Ishikawa (cell line): Measurements from ENCODE around the gene CADM1.

Experiments used
- CEBPB ChIP-seq: IDR thresholded peaks from 2 replicates; pipeline ENCODE4 v1.6.1; 2012
- CREB1 ChIP-seq: IDR thresholded peaks from 2 replicates; pipeline ENCODE4 v1.6.1; 2012; ENCODE audit warnings: low read depth
- EGR1 ChIP-seq: IDR thresholded peaks from 2 replicates; pipeline ENCODE4 v1.6.1; 2012
- EP300 ChIP-seq: IDR thresholded peaks from 2 replicates; pipeline ENCODE4 v1.6.1; 2012; ENCODE audit warnings: borderline replicate concordance
- FOXM1 ChIP-seq: IDR thresholded peaks from 2 replicates; pipeline ENCODE4 v1.6.1; 2012; ENCODE audit warnings: low read depth, borderline replicate concordance
- NFIC ChIP-seq: IDR thresholded peaks from 2 replicates; pipeline ENCODE4 v1.6.1; 2012
- RAD21 ChIP-seq: IDR thresholded peaks from 2 replicates; pipeline ENCODE4 v1.6.1; 2012; ENCODE audit warnings: low read depth
- TAF1 ChIP-seq: IDR thresholded peaks from 2 replicates; pipeline ENCODE4 v1.6.1; 2012; ENCODE audit warnings: low read depth, mild to moderate bottlenecking
- TCF12 ChIP-seq: IDR thresholded peaks from 2 replicates; pipeline ENCODE4 v1.6.1; 2012; ENCODE audit warnings: low read depth
- TEAD4 ChIP-seq: IDR thresholded peaks from 2 replicates; pipeline ENCODE4 v1.6.1; 2012
- USF1 ChIP-seq: IDR thresholded peaks from 2 replicates; pipeline ENCODE4 v1.6.1; 2012
- YY1 ChIP-seq: IDR thresholded peaks from 2 replicates; pipeline ENCODE4 v1.6.1; 2012; ENCODE audit warnings: low read depth
- ZBTB7A ChIP-seq: IDR thresholded peaks from 2 replicates; pipeline ENCODE4 v1.6.1; 2012; ENCODE audit warnings: low read depth
- TF ChIP-seq, protein P1 (sequence below): IDR thresholded peaks from 2 replicates; pipeline ENCODE4 v1.6.1; 2012; ENCODE audit warnings: low read depth, mild to moderate bottlenecking
- TF ChIP-seq, protein P2 (sequence below): IDR thresholded peaks from 2 replicates; pipeline ENCODE4 v1.6.1; 2012

CADM1 gene

GRCh38 chr11:115234794-115235193 lies 269.4 kb downstream of the CADM1 start:
- TF ChIP-seq USF1, result no peak
- no peak for TF ChIP-seq RAD21
- TF ChIP-seq CREB1, result no peak
- no peak for TF ChIP-seq ZBTB7A
- no peak for TF ChIP-seq NFIC
- TF ChIP-seq YY1, result no peak
- no peak for TF ChIP-seq TAF1
- no peak for TF ChIP-seq TEAD4
- no peak for TF ChIP-seq FOXM1
- no peak for TF ChIP-seq CEBPB

DNA sequence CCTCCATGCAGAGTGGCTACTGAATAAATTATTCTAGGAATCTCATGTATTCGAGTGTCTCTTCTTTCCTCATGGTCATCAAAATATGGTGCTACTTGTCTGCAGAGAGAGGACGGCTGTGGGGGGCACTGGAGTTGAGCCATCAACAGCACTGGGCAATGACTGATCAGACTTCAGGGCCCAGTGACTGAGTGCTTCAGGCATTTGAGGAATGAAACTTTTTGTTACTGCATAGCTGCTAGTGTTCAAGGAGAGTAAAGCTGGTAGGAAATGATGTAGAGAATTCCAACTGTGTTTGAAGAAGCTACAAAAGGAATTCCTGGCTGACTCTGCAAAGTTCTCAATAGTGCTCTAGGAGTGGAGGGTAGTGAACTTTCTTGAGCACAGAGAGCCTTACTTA lies 277.7 kb downstream of the CADM1 start:
- TF ChIP-seq CEBPB (no peak), TCF12 (no peak), FOXM1 (no peak), EGR1 (no peak), TAF1 (no peak), ZBTB7A (no peak), EP300 (no peak), RAD21 (no peak), TEAD4 (no peak), USF1 (no peak)
- TF ChIP-seq, protein P1, sequence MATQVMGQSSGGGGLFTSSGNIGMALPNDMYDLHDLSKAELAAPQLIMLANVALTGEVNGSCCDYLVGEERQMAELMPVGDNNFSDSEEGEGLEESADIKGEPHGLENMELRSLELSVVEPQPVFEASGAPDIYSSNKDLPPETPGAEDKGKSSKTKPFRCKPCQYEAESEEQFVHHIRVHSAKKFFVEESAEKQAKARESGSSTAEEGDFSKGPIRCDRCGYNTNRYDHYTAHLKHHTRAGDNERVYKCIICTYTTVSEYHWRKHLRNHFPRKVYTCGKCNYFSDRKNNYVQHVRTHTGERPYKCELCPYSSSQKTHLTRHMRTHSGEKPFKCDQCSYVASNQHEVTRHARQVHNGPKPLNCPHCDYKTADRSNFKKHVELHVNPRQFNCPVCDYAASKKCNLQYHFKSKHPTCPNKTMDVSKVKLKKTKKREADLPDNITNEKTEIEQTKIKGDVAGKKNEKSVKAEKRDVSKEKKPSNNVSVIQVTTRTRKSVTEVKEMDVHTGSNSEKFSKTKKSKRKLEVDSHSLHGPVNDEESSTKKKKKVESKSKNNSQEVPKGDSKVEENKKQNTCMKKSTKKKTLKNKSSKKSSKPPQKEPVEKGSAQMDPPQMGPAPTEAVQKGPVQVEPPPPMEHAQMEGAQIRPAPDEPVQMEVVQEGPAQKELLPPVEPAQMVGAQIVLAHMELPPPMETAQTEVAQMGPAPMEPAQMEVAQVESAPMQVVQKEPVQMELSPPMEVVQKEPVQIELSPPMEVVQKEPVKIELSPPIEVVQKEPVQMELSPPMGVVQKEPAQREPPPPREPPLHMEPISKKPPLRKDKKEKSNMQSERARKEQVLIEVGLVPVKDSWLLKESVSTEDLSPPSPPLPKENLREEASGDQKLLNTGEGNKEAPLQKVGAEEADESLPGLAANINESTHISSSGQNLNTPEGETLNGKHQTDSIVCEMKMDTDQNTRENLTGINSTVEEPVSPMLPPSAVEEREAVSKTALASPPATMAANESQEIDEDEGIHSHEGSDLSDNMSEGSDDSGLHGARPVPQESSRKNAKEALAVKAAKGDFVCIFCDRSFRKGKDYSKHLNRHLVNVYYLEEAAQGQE, result no peak
- TF ChIP-seq, protein P2, sequence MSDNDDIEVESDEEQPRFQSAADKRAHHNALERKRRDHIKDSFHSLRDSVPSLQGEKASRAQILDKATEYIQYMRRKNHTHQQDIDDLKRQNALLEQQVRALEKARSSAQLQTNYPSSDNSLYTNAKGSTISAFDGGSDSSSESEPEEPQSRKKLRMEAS, result no peak

DNA sequence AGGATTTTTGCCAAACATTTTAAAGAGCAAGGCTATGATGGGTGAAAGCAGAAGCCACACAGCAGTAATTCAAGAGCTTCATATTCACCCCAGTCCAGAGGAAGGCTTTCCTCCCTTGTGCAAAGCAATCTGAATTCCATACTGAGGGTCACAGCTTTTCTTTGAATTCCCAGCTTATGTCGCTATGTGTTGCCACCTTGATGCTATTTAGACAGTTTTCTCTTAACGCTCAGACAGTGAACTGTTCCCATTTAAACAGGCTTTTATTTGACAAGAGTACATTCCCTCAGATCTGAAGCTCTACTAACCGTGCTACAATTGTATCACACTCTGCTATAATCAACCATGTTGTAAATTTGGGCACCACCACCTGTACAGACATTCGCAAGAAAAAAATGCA lies 279.7 kb downstream of the CADM1 start:
- TF ChIP-seq CREB1, result no peak
- no peak for TF ChIP-seq CEBPB
- no peak for TF ChIP-seq FOXM1
- TF ChIP-seq TCF12, result no peak
- no peak for TF ChIP-seq TAF1
- no peak for TF ChIP-seq EP300
- TF ChIP-seq, protein P2, result no peak
- no peak for TF ChIP-seq EGR1
- no peak for TF ChIP-seq ZBTB7A
- no peak for TF ChIP-seq RAD21
- no peak for TF ChIP-seq YY1
- TF ChIP-seq TEAD4, result no peak
- no peak for TF ChIP-seq NFIC

DNA sequence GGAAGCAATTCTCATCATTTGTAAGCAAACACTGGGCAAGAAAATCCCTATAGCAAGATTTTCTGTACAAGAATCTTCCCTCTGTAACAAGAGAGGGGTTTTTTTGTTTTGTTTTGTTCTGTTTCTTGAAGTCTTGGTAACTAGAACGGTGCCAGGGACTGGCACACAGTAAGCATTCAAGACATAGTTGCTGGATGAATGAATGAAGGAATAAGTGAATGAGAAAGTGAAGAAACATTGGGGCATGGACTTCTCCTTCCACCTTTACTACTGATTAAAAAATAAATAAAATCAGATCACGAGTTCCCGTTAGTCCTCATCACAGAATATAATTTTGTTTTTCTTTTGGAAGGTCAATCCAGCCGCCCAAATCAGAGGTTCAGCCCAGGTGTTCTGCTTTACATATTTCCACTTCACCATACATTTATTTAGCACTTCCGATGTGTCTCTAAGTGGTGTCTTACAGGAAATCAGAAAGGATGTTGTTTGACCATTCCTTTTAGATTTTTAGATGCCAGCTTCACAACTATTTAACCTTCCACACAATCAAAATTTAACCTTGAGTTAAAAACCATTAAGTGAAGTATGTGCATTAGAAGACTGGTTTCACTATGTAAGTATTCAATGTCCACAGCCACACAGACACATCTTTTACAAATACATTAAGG lies 281.2 kb downstream of the CADM1 start:
- TF ChIP-seq, protein P1, result no peak
- TF ChIP-seq FOXM1 (no peak), EP300 (no peak), CREB1 (no peak), EGR1 (no peak), TEAD4 (no peak), TCF12 (no peak), YY1 (no peak), RAD21 (no peak), TAF1 (no peak), NFIC (no peak), ZBTB7A (no peak), USF1 (no peak)
- TF ChIP-seq, protein P2, result no peak

DNA sequence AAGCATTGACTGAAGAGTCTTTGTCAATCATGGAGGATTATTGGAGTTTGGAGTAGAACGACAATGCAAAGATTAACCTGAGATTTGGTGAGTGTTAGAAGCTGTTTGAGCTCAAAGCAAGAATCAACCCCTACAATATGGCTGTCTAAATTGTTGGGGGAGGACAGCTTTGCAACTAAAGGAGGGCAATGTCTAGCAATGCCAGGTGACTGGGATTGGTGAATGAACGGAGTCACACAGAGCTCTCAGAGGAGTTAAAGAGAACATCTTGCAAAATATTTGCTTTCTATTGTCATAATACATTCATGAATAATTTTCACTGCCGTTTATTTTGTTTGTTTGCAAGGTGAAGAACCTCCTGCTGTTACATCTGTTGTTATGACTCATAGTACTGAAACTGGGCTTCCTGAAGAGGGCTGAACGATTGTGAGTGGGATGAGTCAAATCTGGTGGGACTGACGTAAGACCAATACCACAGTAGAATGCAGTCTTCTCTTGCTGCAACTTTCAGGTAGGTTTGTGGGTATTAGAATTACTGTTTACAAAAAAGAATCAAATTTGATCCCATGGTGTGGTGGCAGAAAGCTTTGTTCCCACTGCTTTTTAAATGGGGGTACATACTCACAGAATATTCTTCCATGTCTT lies 281.9 kb downstream of the CADM1 start:
- TF ChIP-seq RAD21 (no peak), ZBTB7A (no peak), TEAD4 (no peak), TCF12 (no peak), NFIC (no peak), CEBPB (no peak), YY1 (no peak), EGR1 (no peak), USF1 (no peak), TAF1 (no peak), CREB1 (no peak), FOXM1 (no peak), EP300 (no peak)
- TF ChIP-seq, protein P1, result no peak
- TF ChIP-seq, protein P2, result no peak
